ENCODE results near the gene RTEL1.

The RTEL1 gene

DNA sequence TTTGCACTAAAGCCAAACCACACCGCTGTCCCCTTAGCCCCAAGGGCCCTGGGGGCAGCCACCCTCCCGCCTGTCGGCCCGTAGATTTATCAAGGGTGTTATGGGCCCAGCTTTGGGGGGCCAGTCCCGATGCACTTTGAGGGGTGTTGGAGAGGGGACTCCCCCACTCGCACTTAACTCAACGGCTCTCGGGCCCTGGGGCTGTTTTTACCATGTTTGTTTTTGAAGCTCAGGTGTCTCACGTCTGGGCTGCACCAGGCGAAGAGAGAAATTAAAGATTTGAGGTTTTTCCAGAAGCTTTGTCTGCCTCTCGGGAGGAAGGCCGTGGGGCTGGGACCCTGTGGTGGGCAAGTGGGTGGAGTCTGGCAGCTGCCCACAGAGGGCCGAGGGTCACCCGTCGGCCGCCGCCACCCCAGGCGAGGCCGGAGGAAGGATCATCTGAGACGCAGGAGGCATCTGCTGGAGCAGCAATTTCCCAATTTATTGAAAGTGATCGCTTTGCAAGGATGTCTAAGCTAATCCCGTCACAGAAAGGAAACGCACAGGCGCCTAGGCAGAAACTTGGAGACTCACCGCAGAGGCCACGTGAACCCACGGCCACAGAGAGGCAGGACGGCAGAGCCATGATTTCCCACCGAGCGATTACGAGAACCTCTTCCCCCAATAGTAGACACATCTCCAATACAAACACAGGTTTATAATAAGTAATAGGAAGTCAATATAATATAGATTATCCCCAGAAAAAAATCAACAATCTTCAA is 85.3 kb downstream of the RTEL1 start:
- DNase-seq = no peak

GRCh38 chr20:63744158-63744557 is 86.0 kb downstream of the RTEL1 start:
- DNase-seq = no peak

DNA sequence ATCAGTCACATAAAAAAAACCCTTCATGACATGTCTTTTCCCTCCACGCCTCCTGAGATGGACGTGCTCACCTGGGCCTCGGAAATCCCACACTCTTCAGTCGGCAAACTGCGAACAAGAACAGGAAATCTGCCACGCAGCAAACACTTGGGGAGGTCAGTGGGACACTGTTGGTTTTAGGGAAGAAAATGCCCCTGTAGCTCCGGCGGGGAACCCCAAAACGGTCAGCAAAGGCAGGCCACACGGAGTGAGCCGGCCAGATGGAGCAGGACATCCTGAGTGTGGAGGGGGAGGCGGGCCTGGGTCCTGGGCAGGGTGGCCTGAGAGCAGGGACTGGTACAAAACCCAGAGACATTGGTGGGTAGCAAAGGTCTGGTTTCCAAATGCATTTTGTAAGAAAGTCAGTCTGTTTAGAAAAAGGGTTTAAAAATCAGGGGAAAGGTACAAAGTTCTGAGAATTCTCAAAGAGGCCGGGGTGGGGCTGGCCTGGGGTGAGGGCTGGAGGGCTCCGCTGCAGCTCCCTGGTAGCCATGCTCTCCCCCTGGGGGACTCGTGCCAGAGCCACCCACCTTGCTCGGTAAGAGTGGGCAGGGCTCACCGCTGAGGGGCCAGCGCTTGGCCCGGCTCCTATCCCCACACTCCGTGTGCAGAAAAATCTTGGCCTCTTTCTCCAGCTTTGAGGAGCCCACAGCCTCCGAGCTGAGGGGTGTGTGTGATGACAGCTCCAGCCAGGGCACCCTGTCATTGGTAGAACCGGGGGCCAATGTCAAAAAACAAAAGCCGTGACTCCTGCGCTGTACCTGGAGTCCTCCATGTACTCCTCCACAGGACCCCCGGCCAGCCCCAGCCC is 86.7 kb downstream of the RTEL1 start:
- DNase-seq = no peak

GRCh38 chr20:63745424-63745805 is 87.3 kb downstream of the RTEL1 start:
- no peak for DNase-seq
